HG03103 (cell line): ENCODE data around the gene RNGTT.
"Not testable (repeated sequence)": the region's sequence is repeated elsewhere in the genome, so short reads cannot be mapped to it uniquely, and the experiment has no call there.

Experiments
- ATAC-seq: cut with Tn5 transposase; IDR thresholded peaks from one replicate; pipeline ENCODE4 v1.9.1; 2021; ENCODE audit warnings: low read depth; ENCODE audit not compliant: unreplicated experiment

RNGTT gene

DNA sequence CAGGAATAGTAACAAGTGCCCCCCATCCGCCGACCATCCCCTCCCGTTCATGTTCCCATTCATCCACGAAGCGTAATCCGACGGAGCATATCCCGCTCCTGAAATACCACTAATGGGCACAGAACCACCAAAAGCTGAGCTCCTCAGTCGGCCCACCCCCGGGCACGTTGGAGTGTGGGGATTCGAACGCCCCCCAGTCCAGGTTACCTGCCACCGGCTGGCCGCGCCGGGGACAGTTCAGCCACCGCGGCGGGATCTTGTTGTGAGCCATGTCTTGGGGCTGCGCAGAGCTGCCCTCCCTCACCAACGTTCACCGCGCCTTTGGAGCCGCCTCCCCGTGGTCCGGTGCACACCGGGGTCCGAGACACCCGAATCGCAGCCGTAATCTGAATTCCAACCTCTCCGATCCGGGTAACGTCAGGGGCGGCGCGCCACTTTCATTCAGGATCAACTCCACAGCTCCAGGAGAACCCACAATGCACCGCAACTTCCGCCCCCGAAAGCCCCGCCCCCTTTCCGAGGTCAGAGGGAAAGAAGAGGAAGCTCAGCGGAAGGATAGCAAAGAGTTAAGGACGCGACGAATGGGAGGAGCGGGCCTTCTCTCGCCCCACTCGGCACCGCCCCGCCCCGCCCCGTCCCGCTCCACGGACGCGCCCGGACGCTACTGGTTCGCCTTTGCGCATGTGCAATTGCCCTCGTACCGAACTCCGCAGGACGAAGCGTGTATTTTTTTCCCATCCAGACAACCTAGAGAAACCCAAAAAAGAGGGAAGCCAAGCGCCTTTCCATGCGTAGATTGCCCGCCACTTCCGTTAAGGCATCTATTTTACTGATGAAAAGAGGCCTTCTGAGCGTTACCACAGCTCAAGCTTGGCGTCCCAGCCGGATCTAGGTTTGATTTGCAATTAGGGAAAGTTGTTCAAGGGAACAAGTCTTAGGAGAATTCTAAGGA is at the start of gene RNGTT:
RNGTT (minus strand) TSS at position 480 of the 952 bp plus-strand sequence; CDS start at position 271, 209 bp downstream.
- peak; percentile 95 for ATAC-seq

DNA sequence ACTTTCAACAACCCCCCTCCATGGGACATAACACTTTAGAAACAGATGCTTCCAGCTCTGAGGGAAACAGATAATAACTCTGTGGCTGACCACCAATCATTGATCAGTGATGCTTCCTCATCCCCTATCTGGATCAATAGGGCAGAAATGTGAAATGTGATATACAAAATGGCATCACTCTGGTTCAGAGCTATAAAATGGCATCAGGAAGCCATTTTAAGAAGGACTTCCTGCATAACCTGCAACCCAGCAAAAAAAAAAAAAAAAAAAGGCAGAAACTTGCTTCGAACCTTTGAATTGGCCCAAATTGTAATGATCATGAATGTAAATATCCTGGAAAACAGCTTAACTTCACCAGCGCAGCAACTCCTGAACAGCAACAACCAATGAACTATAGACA is 48.0 kb upstream of the RNGTT start:
- ATAC-seq: no peak

DNA sequence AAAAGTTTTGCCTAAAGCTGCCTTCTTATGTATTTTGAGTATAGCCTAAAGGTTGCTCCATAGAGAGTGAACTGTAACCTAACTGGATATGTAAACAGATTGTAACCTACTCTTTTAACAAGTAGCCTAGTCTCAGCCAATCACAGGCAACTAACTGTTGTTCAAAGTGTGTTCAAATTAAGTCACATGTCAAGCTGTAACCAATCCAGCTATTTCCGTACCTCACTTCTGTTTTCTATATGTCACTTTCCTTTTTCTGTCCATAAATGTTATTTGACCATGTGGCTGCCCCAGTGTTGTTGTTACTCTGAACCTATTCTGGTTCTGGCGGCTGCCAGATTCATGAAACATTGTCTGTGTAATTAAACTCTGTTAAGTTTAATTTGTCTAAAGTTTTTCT is 47.4 kb upstream of the RNGTT start:
- no peak for ATAC-seq

DNA sequence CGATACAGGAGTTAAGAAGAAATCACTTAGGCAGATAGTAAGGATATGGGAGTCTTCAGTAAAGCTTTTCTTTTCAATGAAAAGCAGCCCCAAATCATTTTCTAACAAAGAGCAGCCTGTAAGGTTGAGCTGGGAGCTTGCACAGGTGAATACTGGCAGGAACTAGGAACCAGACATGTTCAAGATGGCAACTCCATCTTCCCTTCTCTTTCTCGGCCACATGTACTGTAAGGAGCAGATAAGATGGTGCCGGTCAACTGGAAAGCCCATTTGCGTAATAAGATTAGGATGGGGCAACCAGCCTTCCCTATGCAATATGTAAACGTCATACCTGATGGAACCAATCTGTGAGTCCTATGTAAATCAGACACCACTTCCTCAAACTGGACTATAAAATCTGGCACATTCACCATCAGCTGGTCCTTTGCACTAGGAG is 46.2 kb upstream of the RNGTT start:
- ATAC-seq: no peak

- no peak for ATAC-seq
Observed at GRCh38 chr6:89008815-89009374, 45.5 kb upstream of the RNGTT start.

- no peak for ATAC-seq
Observed at GRCh38 chr6:89008001-89008814, 44.8 kb upstream of the RNGTT start.

- no peak for ATAC-seq
Observed at GRCh38 chr6:89007209-89008000, 44.0 kb upstream of the RNGTT start.

DNA sequence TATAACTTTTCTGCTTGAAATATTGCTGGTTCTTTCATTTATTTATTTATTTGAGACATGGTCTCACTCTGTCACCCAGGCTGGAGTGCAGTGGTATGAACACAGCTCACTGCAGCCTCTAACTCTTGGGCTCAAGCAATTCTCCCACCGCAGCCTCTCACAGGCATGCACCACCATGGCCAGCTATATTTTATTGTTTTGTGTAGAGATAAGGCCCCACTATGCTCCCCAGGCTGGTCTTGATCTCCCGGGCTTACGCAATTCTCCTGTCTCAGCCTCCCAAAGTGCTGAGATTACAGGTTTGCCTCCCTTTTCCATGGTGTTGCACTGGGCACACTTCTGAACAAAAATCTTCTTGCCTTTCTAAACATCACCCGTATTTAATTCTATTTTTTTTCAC is 39.1 kb upstream of the RNGTT start:
- no peak for ATAC-seq

DNA sequence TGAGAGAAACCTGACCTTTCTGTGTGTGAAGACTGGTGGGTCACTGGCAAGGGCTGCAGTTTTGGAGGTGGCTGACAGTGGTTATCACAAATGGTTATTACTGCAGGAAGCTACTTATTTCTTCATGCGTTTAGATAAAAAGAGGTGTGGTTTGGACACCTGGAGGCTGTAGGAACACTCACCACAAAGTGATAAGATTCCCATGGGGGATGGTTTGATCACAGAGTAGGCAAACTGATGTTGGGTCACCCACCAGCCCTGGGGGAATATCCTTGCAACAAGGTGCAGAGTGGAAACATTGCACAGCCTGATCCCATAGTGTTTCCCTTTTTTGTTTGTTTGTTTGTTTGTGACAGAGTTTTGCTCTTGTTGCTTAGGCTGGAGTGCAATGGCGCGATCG is 33.9 kb upstream of the RNGTT start:
- ATAC-seq: no peak

- no peak for ATAC-seq
Observed at GRCh38 chr6:88992741-88993552, 29.5 kb upstream of the RNGTT start.

GRCh38 chr6:88989215-88989614 is 25.8 kb upstream of the RNGTT start:
- no peak for ATAC-seq

- ATAC-seq: no peak
Observed at GRCh38 chr6:88987922-88988321, 24.5 kb upstream of the RNGTT start.

DNA sequence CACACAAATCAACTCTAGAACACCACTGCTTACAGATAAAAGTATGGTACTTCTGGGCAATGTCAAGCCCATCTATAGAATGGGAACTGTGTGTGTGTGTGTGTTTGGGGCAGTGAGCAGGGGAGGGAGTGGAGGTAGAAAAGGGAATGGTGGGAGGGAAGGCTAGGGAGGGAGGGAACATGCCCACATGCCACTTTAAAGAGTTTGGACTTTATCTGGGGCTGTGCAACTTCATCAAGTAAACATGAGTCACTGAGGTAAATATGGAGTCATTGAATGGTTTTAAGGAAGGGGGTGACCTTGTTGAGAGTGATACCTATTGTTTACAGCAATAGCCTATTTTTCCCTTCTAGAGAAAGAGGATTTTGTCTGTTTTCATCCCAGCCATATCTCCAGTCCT is 22.5 kb upstream of the RNGTT start:
- no peak for ATAC-seq

DNA sequence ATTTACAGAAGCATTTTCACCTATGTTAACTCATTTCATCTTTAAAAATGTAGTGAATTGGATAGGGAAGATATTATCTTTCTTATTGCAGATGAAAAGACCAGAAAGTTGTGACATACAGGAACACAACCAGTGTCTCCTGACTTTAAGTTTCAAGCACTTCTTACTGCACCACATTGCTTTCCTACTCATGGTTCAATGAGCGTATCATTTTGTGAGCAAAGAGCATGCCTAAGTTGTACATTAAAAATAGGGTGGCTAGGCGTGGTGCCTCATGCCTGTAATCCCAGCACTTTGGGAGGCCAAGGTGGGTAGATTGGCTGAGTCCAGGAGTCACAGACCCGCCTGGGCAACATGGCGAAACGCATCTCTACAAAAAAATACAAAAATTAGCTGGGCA is 21.2 kb upstream of the RNGTT start:
- no peak for ATAC-seq

GRCh38 chr6:88984152-88984551 is 20.7 kb upstream of the RNGTT start:
- no peak for ATAC-seq

DNA sequence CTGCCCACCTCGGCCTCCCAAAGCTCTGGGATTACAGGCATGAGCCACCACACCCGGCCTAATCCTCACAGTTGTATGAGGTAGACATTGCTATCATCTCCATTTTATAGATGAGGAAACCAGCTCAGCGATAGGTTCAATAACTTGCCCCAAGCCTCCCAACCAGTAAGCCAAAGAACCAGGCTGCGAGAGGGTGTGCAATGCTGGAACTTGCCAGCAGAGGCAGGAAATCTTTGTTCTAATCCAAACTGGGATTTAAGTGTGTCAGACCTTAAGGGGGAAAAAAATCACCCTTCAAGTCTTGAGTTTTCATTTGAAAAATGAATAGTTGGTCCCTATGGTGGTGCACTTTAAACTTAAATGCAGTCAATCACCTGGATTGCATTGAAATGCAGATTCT is 20.1 kb upstream of the RNGTT start:
- ATAC-seq: no peak

DNA sequence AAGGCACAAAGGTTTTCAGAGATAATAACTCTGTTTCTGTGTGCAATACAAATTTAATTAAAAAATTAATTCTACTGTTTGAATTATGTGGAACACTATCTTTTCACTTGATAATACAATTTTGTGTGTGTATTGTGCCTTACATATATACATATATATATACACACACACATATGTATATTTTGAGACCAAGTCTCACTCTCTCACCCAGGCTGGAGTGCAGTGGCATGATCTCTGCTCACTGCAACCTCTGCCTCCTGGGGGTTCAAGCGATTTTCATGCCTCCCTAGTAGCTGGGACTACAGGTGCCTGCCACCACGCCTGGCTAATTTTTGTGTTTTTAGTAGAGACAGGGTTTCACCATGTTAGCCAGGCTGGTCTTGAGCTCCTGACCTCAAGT is 19.7 kb upstream of the RNGTT start:
- not testable (repeated sequence) for ATAC-seq

- no peak for ATAC-seq
Observed at GRCh38 chr6:88982720-88983119, 19.3 kb upstream of the RNGTT start.

DNA sequence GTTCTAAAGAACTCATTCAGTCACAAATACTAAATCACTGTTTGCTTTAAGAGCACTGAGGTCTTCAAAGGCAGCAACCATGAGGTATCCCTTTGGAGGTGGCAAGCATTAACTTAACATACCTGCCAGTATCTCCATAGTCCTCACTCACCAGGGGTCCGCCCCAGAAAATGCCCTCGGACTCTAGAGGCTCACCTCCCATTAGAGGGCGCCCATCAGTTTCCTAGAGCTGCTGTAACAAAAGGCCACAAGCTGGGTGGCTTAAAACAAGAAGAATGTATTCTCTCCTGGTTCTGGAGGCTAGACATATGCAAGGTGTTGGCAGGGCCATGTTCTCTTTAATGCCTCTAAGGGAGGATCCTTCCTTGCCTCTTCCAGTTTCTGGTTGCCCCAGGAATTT is 12.0 kb upstream of the RNGTT start:
- ATAC-seq: no peak
